Central memory CD4-positive, alpha-beta T cell (primary cell): ENCODE results near the gene GNG10.
"Not testable (repeated sequence)": the region's sequence is repeated elsewhere in the genome, so short reads cannot be mapped to it uniquely, and the experiment has no call there.

Experiments
- DNase-seq: peaks from one replicate; pipeline ENCODE4 v3.0.0; 2022
- total RNA-seq, 3 experiments: gene quantifications; one replicate each; lab custom pipeline; 2026; lab: John Stamatoyannopoulos, UW

The GNG10 gene
- 0 to 0.39 (median 0.11) reads per million in 3 experiments for total RNA-seq

DNA sequence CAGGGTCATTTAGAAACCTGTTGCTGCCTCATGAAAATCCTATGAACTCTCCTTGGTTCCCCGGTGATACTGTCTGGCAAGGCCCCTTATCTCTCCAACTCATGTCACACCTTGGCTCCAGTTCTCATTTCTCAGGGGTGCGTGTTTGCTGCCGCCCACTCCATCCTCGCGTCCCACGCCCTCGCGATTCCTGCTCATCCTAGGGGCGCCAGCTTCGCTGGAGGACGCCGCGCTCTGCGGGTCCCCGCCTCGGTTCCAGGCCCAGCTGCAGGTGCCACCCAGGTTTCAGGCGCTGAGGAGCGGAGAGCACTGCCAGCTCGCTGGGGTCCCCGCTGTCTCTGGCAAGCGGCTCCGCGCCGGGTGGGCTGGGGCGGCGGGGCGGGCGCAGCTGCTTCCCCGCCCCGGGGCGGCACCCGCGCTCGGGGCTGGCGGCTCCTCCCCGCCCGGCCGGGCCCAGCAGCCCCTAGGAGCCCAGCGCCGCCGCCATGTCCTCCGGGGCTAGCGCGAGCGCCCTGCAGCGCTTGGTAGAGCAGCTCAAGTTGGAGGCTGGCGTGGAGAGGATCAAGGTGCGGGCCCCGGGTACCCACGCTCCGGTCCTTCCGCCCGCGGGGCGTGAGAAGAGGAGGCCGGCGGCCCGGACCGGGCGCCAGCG, at the start of gene GNG10:
Gene GNG10 (plus strand): TSS at position 456 of the 652 bp plus-strand sequence. CDS start 30 bp downstream, at position 486.
- peak; percentile 67 for DNase-seq

DNA sequence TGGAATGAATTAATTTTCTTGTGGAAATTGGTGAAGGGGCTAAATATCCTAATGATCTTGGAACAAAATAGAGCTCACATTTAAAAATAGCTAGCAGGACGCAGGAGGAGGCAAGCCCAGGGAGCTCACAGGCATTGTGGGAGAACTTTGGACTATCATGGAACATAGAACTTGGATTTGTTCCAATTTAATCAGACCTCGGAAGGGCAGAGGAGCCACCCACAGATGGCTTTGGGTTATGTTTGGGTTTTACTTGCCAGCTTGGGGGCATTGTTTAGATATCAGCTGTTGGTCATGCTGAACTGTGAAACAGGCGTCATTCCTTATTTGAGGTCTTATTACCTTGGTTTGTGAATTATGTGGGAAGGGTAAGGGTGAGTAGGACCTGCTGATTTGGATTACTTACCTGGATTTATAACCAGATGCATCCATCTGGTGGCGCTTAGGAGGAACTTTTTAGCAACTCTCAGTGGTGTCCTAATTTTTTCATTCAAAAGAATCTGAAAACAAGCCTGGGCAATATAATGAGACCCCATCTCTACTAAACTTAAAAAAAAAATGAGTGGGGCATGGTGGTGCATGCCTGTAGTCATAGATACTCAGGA, 47.9 kb upstream of the GNG10 start:
- DNase-seq, result no peak

GRCh38 chr9:111615928-111616327, 45.5 kb upstream of the GNG10 start:
- DNase-seq, result no peak

DNA sequence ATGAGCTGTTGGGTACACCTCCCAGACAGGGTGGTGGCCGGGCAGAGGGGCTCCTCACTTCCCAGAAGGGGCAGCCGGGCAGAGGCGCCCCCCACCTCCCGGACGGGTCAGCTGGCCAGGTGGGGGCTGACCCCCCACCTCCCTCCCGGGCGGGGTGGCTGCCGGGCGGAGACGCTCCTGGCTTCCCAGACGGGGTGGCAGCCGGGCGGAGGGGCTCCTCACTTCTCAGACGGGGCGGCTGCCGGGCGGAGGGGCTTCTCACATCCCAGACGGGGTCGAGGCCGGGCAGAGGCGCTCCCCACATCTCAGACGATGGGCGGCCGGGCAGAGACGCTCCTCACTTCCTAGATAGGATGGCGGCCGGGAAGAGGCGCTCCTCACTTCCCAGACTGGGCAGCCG, 44.1 kb upstream of the GNG10 start:
- not testable (repeated sequence) for DNase-seq

GRCh38 chr9:111621895-111622480, 39.4 kb upstream of the GNG10 start:
- no peak for DNase-seq

DNA sequence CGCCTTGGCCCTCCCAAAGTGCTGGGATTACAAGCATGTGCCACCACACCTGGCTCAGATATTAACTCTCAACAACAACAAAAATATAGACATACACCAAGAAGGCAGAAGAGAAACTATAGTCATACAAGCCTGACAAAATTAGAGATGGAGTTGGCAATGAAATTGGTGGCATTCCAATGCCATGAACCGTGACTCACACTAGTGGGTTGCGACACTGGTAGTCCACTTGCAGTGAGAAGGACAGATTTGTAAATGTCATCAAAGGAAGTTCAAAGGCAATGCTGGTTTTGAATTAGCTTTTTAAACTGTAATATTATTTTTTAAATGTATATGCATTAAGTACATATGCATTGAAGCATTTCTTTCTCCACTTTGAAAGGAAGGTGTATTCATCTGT, 38.8 kb upstream of the GNG10 start:
- no peak for DNase-seq

DNA sequence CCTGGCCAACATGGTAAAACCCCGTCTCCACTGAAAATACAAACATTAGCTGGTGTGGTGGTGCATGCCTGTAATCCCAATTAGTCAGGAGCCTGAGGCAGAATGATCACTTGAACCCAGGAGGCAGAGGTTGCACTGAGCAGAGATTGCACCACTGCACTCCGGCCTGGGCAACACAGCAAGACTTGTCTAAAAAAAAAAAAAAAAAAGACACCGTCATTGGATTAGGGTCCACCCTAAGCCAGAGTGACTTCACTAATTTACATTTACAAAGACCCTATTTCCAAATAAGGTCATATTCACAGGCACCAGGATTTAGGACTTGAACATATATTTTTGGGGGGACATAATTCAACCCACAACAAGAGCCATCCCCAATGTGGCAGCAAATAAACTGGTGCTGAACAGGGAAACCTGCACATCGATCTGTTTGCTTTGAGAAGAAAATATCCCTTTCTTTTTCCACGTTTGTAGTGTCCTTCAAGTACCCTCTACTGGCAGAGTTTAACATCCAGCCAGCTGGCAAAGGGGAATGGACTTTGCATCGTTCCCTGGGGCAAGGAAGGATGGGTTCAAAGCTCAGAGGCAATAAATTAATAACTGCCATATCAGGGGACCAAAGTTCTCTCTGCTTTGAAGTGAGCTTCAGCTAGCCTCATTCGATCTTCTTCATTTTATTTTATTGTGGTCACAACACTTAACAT, 34.0 kb upstream of the GNG10 start:
- DNase-seq, result no peak

- DNase-seq, result no peak
Measured at GRCh38 chr9:111628411-111628810, 33.0 kb upstream of the GNG10 start.

DNA sequence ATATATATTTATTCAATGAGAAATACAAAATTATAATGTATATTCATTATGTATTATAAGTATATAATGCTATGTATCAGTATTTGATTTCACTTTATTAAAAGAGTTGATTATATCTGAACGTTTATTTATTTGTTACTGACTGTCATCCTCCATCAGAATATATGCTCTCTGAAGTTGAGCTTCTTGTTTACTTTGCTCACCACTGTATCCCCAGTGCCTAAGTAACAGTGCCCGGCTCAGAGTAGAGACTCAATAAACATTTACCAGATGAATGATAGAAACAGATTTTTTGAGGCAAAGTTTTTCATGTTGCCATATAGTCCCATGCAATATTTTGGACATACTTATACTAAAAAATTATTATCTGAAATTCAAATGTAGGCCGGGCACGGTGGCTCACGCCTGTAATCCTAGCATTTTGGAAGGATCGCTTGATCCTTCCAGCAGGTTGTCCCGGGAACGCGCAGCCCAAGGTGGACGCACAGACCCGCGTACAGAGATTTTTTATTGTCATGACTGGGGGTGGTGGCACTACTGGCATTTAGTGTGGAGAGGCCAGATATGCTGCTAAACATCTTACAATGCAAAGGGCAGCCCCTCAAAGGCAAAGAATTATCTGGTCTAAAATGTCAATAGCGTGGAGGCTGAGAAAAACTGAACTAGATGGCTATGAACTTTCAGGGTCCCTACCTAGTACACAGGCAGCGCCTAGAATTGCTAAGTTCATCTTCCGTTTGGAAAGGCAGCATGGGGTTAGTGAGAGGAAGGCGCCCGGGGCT, 31.0 kb upstream of the GNG10 start:
- DNase-seq, result no peak

DNA sequence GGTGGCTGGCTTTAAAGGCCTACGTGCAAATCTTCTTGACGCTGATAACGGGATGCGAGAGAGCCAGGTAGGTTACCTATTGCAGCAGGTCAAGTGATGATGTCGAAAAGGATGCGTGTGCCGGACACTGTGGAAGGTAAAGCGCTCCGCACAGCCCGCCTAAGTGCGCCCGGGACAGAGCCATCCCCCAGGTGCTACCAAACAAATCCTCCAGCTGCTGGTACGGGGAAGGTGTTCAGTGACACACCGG, 30.5 kb upstream of the GNG10 start:
- DNase-seq, result no peak

GRCh38 chr9:111631214-111631971, 30.0 kb upstream of the GNG10 start, which contains the start of gene DNAJC25:
Gene DNAJC25, plus strand, starts transcription at chr9:111631334. Its CDS starts 74 bp downstream, at chr9:111631408.
- peak; percentile 98 for DNase-seq

DNA sequence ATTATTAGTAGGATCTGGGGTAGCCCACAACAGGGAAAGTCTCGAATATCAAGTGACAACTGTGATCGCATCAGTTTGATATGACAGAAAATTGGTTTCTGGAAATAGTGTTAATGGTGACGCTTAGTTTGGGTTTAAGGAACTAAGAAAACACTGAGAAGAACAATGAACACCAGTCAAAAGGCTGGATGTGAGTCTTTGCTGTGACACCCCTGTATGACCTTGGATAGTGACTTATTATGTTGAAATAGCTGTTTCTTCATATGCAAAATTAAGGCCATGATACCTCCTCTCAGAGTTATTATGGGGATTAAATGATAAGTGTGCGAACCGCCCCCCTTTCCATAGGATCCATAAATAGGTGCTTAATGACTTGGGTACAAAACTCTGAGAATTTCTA, 29.3 kb upstream of the GNG10 start:
- DNase-seq, result no peak

- DNase-seq, result no peak
Measured at GRCh38 chr9:111632695-111633388, 28.6 kb upstream of the GNG10 start.

DNA sequence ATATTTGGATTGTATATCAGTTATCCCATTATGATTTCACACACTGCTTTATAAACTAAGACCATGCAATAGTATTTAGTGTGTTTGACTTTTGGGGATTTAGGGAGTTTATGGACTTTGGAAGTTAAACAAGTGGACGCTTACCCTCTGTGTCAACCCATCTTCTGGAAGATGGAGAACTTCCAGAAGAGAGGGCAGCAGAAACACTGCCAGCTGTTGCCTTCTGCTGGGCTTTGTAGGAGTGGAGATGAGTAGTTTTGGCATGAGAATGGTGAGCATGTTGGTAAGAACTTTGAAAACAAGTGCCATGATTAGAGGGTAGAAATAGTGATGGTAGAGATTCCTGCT, 28.0 kb upstream of the GNG10 start:
- DNase-seq, result no peak

DNA sequence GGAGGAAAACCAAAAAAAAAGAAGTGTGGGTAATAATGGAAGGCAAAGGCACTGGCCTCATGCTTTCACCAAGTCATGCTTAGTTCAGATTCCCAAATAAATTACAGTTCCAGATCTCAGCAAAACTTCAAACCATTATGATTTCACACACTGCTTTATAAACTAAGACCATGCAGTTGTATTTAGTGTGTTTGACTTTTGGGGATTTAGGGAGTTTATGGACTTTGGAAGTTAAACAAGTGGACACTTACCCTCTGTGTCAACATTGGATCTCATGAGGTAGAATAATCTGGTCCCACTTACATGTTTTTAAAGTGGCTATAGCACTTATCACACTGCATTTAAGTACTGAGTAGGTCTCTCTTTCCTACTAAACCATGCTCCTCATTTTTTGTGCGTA, 26.5 kb upstream of the GNG10 start:
- DNase-seq, result no peak

DNA sequence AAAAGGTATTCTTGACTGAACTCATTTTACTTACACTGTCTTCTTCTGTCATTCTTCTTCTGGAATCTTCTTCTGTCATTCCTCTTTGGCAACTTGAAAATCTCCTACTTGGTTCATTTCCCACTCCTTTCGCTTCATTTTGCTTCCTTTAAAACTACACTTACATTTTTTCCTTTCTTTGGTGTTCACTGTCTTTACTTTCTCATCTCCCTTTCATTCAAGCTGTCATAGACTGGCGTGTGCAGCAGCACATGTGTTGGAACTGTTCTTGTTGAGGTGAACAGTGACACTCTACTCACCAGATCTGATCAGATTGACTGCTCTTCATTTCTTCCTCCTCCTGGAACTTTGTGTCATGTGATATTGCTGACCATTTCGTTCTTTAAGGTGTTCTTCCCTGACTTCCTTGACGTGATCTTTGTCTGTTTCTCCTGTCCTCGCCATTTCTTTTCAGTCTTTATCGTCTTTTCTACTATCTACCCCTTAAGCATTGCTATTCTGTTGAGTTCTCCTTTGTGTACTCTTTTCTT, 23.9 kb upstream of the GNG10 start:
- DNase-seq, result no peak

DNA sequence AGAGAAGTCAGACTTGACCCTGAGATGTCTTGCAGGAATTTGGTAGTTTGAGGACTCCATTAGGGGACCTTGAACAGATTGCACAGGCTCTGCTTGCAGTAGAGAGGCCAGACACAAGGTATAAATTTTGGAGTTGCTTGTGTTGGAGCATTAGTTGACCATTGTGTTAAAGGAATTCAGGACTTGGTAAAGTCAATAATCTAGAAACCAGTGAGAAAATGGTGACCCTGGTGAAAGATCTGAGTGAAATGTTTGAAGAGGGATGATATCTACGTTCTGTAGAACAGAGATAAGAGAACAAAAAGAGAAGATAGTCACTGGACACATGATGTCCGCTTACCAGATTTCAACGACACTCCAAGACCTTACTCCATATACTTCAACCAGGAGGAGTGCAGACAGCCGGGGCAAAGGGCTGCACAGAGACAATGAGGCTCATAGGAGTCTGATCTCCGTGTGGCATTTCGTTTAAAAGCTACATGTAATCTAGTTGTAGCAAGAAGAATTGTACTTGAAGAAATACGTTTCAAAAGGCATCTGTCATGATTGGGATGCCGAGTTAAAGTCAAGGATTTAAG, 17.1 kb upstream of the GNG10 start:
- no peak for DNase-seq

- no peak for DNase-seq
Measured at GRCh38 chr9:111645806-111646205, 15.6 kb upstream of the GNG10 start.

DNA sequence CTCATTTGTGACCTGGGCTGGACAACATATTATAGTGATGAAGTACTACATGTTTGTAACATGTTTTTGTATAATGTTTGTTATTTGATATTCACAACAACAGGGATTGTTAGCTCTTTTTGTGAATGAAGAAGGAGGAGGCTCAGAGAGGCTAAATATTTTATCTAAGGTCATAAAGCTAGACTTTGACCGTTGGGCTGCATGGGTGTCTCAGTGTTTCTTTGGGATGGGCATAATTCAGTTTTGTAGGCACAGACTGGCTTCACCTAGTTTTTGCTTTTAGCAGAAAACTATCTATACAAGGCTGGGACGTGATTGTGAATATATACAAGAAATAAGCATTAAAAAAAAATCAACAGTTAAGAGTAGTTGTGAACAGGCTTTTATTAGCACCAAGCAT, 15.0 kb upstream of the GNG10 start:
- DNase-seq, result no peak

GRCh38 chr9:111648066-111648465, 13.3 kb upstream of the GNG10 start:
- no peak for DNase-seq

DNA sequence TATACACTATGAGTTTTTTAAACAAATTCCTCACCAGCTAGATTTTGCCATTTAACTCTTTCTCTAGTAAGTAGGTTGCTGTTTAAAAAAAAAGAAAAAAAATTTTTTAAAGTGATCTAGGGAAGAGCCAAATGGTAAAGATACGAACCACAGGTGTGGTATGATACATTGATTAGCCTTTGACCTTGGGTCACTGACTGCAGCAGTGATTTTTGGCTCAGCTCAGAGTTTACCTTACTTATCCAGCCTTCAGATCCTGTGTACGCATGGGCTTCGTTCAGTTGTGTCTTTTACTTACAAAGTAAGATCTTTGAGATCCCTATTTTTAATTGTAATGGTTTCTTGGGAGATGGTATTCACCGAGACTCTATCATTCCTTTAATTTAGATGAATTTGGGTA, 12.4 kb upstream of the GNG10 start:
- no peak for DNase-seq
